Measurements from ENCODE around the gene SESN1.
"Not testable (repeated sequence)": the region's sequence is repeated elsewhere in the genome, so short reads cannot be mapped to it uniquely, and the experiment has no call there.

SESN1 gene

DNA sequence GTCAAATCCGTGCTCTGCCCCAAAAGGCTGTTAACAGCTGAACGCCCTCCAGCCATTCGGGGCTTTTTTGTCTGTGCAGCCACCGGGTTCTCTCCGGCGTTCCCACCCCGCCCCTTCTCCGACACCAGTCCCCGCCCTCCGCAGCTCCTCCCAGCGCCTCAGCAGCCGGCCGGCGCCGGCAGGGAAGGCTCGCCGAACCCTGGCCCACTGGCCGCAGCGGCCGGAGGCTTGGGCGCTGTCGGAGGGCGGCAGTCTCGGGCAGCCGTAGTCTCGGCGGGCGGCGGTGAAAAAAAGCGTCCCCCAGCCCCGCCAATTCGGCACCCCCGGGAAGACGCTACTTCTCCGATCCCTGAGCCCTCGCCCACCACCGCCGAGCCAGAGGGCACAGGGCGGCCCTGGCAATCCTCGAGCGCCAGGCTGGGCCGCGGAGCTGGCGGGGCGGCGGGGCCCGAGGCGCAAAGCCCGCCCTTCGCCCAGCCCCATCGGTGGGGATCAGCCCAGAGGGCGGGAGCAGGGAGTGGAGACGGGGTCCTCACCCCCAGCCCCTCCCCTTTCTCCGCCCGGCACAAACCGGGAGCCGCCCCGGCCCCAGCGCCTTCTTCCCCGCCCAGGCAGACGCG, at the start of gene SESN1:
Gene SESN1, minus strand, starts transcription at position 431 of the 620 bp plus-strand sequence. CDS start 773 bp downstream, outside the sequence.
- DNase-seq = peak; percentile 88
- in situ Hi-C loops (cut with MboI; ENCODE audit: low pct_unique_long_range_greater_than_20kb, low sequenced_read_pairs) = loop anchor here (25.0 kb wide), 1 partner anchor 1132 kb away; the partner anchor contains the start of gene SEC63

DNA sequence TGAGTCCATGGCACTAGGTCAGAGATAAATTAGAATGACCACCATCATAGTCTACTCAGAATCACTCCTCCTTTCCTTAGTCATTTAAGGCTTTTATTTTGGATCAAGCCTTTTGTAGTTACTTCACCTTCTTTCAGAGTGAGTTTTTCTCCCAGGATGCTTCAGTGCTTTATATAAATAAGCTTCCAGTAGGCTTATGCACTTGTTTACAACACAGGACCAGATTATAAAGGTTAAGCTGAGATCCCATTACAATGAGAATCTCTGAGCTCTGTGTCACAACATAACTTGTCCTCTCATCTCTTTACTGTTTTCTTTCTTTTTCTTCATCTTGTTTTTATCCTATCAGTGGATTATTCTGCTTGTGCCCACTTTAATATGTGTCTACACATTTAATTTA, 48.5 kb upstream of the SESN1 start:
- DNase-seq = no peak
- in situ Hi-C loops (cut with MboI; ENCODE audit: low pct_unique_long_range_greater_than_20kb, low sequenced_read_pairs) = no loop called here

DNA sequence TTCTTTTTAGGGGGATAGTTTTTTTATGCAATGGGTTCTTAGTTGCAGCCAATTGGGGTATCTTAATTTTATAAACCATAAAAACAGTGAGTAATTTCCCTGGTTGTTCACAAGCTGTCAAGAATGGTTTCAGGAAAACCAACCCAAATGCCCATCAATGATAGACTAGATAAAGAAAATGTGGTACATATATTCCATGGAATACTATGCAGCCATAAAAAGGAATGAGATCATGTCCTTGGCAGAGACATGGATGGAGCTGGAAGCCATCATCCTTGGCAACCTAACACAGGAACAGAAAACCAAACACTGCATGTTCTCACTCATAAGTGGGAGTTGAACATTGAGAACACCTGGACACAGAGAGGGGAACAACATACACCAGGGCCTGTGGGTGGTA, 47.4 kb upstream of the SESN1 start:
- in situ Hi-C loops (cut with MboI; ENCODE audit: low pct_unique_long_range_greater_than_20kb, low sequenced_read_pairs); DNase-seq: not testable (repeated sequence)

DNA sequence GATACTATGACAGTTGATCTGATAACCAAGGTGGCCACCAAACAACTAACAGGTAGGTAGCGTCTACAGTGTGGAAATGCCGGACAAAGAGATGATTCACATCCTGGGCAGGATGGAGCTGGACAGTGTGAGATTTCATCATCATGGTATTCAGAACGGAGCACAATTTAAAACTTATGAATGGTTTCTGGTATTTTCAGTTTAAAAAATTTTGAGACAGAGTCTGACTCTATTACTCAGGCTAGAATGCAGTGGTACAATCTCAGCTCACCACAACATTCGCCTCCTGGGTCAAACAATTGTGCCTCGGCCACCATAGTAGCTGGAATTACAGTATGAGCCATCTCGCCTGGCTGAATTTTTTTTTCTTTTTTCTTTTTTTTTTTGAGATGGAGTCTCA, 44.5 kb upstream of the SESN1 start:
- in situ Hi-C loops (cut with MboI; ENCODE audit: low pct_unique_long_range_greater_than_20kb, low sequenced_read_pairs) = no loop called here
- no peak for DNase-seq

DNA sequence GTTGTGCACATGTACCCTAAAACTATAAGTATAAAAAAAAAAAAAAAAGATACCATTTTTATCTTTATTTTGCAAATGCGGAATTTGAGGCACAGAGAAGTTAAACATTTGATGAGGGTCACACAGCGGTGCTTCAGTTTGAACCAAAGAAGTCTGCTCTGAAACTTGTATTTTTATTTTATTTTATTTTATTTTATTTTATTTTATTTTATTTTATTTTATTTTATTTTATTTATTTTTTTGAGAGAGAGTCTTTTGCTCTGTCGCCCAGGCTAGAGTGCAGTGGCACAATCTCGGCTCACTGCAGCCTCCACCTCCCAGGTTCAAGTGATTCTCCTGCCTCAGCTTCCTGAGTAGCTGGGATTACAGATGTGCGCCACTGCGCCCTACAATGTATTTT, 41.9 kb upstream of the SESN1 start:
- in situ Hi-C loops (cut with MboI; ENCODE audit: low pct_unique_long_range_greater_than_20kb, low sequenced_read_pairs); DNase-seq: not testable (repeated sequence)

DNA sequence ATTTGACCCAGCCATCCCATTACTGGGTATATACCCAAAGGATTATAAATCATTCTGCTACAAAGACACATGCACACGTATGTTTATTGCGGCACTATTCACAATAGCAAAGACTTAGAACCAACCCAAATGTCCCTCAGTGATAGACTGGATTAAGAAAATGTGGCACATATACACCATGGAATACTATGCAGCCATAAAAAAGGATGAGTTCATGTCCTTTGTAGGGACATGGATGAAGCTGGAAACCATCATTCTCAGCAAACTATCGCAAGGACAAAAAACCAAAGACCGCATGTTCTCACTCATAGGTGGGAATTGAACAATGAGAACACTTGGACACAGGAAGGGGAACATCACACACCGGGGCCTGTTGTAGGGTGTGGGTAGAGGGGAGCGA, 41.4 kb upstream of the SESN1 start:
- DNase-seq; in situ Hi-C loops (cut with MboI; ENCODE audit: low pct_unique_long_range_greater_than_20kb, low sequenced_read_pairs): not testable (repeated sequence)

DNA sequence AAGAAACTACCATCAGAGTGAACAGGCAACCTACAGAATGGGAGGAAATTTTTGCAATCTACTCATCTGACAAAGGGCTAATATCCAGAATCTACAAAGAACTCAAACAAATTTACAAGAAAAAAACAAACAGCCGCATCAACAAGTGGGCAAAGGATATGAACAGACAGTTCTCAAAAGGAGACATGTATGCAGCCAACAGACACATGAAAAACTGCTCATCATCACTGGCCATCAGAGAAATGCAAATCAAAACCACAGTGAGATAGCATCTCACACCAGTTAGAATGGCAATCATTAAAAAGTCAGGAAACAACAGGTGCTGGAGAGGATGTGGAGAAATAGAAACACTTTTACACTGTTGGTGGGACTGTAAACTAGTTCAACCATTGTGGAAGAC, 41.0 kb upstream of the SESN1 start:
- DNase-seq; in situ Hi-C loops (cut with MboI; ENCODE audit: low pct_unique_long_range_greater_than_20kb, low sequenced_read_pairs): not testable (repeated sequence)

DNA sequence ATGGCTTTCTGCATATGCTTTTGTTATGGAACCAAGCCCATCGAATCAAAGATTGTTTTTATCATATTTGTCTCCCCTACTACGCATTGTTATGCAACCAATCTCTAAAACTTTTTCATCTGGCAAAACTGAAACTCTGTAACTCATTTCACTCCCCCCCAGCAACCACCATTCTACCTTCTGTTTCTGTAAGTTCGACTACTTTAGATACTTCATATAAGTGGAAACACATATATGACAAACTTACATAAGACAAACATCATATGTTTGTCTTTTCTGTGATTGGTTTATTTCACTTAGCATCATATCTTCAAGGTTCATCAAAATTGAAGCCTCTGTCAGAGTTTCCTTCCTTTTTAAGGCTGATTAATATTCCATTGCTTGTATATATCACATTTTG, 35.4 kb upstream of the SESN1 start:
- DNase-seq = no peak
- in situ Hi-C loops (cut with MboI; ENCODE audit: low pct_unique_long_range_greater_than_20kb, low sequenced_read_pairs) = no loop called here

DNA sequence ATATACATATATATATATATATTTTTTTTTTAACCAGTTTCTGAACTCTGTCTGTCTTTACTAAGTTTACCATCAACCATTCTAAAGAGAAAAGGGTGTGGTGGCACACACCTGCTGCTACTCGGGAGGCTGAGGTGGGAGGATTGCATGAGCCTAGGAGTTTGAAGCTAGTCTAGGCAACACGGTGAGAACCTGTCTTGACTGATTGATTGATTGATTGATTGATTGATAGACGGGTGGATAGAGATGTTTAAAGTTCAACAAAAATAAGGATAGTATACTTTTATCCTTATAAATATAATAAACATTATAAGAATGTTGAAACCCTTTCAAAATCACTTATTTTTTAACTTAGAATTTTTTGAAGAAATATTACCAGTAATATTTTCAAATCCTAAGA, 30.9 kb upstream of the SESN1 start:
- in situ Hi-C loops (cut with MboI; ENCODE audit: low pct_unique_long_range_greater_than_20kb, low sequenced_read_pairs) = no loop called here
- no peak for DNase-seq

DNA sequence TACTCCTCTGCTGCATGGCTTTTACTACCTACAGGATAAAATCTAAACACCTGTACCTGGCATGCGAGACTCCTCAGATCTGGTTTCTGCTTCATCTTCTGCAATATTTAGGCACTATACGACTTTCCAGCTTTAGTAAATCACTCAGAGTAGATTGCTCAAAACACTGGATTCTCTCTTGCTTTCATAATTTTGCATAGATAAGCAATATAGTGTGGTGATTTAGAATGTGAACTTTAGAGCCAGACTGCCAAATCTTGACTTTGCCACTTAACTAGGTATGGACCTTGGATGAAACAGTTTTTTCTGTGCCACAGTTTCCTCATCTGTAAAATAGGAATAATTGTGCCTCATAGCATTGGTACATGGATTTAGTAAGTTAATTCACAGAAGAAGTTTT, 29.6 kb upstream of the SESN1 start:
- in situ Hi-C loops (cut with MboI; ENCODE audit: low pct_unique_long_range_greater_than_20kb, low sequenced_read_pairs) = no loop called here
- DNase-seq = no peak

DNA sequence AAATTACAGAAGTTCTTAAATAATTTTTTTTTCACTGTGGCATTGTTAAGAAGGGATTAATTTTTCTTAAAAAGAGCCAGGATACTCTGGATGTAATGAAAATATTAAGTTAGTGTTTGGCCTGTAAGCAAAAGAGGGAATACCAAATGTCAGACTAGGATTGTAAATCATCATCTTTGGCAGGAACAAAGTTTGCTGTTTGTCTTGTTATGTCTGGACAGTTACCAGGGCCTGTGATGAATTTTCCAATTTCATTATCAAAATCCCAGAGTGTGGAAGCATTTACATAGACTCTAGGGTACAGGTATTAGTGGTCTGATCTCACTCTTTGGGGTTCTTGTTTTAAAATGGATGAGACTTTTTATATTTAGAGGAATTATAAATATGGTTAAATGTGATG, 26.8 kb upstream of the SESN1 start:
- DNase-seq = no peak
- in situ Hi-C loops (cut with MboI; ENCODE audit: low pct_unique_long_range_greater_than_20kb, low sequenced_read_pairs) = no loop called here

DNA sequence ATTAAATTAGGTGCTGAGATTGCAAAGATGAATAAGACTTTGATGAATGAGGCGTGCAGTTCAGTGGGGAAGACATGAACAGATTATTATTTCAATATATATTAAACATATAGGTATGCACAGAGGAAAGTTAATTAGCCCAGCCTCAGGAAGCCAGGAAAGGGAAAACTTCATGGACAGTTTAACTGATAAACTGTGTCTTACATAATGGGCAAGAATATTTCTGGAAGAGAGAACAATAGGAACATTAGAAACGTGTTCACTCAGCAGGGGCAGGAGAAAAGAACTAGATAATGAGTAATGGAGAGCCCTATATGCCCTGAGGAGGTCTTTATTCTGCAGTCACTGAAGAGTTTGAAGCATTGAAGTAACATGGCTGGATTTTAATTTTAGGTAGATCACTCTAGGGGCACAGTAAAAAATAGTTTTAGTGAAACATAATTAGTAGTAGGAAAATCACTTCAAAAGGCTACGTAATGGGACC, 24.3 kb upstream of the SESN1 start:
- in situ Hi-C loops (cut with MboI; ENCODE audit: low pct_unique_long_range_greater_than_20kb, low sequenced_read_pairs) = no loop called here
- DNase-seq = no peak

DNA sequence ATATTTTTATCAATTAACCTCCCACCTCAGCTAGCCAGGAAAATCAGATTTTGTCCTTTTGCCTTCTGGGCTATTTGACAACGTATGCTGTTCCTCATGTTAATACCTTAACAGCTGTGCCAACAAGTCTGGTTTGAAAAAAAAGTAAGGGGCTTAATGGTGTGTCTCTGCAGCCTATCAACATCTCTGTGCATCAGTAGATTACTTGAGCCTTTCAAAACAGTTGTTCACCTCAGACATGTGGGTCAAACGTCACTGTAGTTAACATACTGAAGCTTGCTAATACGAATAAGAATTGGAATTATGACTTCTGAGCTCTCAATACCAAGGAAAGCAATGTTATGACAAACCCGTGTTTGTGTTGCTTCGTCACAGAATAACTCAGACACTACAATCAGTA, 23.7 kb upstream of the SESN1 start:
- DNase-seq = no peak
- in situ Hi-C loops (cut with MboI; ENCODE audit: low pct_unique_long_range_greater_than_20kb, low sequenced_read_pairs) = no loop called here

DNA sequence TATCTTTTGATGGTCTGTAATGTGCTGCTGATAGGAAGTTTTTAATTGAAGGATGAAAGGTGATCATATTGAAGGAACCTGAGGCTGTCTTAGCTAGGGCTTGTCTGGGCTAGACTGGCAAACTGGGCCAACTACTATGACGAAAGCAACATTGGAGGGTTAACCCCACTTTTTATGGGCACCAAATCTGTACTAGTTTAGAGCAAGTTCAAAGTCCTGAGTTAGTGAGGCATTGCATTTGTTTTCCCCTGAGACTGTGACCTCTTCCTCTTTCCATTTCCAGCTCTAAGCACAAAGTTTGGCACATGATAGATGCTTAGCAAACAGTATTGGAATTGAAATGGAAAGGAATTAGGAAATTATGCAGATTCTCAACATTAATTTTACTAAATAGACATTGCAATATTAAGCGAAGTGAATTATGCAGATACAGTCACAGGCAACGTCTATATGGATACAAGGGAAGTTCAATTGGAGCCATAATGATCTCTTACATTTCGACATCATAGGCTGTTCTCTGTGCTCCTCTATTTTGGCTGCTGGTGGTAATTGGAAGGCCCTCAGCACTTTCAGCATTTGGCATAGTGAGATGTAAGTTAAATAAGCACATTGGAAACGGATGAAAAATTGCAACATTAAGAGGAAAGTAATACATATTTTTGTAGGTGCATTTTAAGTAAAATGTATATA, 22.8 kb upstream of the SESN1 start:
- in situ Hi-C loops (cut with MboI; ENCODE audit: low pct_unique_long_range_greater_than_20kb, low sequenced_read_pairs) = no loop called here
- peak; percentile 73 for DNase-seq

DNA sequence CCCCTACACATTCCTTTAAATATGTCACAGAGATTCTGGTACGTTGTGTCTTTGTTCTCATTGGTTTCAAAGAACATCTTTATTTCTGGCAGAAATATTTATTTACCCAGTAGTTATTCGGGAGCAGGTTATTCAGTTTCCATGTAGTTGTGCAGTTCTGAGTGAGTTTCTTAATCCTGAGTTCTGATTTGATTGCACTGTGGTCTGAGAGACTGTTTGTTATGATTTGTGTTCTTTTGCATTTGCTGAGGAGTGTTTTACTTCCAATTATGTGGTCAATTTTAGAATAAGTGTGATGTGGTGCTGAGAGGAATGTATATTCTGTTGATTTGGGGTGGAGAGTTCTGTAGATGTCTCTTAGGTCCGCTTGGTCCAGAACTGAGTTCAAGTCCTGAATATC, 18.0 kb upstream of the SESN1 start:
- DNase-seq; in situ Hi-C loops (cut with MboI; ENCODE audit: low pct_unique_long_range_greater_than_20kb, low sequenced_read_pairs): not testable (repeated sequence)

DNA sequence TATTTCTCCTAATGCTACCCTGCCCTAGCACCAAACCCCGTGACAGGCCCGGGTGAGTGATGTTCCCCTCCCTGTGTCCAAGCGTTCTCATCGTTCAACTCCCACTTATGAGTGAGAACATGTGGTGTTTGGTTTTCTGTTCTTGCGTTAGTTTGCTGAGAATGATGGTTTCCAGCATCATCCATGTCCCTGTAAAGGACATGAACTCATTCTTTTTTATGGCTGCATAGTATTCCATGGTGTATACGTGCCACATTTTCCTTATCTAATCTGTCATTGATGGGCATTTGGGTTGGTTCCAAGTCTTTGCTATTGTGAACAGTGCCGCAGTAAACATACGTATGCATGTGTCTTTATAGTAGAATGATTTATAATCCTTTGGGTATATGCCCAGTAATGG, 15.0 kb upstream of the SESN1 start:
- in situ Hi-C loops (cut with MboI; ENCODE audit: low pct_unique_long_range_greater_than_20kb, low sequenced_read_pairs); DNase-seq: not testable (repeated sequence)

DNA sequence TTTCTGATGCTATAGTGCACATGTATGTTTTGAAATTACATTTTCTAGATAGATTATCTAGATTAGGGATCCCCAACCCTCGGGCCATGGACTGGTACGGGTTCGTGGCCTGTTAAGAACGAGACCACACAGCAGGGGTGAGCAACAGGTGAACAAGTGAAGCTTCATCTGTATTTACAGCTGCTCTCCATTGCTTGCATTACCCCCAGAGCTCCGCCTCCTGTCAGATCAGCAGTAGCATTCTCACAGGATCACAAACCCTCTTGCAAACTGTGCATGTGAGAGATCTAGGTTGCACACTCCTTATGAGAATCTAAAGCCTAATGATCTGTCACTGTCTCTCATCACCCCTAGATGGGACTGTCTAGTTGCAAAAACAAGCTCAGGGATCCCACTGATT, 11.0 kb upstream of the SESN1 start:
- no peak for DNase-seq
- in situ Hi-C loops (cut with MboI; ENCODE audit: low pct_unique_long_range_greater_than_20kb, low sequenced_read_pairs) = no loop called here

DNA sequence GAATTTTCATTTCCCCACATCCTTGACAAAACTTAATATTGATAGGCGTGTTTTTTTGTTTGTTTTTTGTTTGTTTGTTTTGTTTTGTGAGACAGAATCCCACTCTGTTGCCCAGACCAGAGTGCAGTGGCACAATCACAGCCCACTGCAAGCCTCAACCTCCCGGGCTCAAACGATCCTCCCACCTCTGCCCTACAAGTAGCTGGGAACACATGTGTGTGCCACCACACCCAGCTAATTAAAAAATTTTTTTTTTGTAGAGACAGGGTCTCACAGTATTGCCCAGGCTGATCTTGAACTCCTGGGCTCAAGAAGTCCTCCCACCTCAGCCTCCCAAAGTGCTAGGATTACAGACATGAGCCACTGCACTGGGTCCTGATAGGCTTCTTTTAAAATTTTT, 9.9 kb upstream of the SESN1 start:
- in situ Hi-C loops (cut with MboI; ENCODE audit: low pct_unique_long_range_greater_than_20kb, low sequenced_read_pairs) = no loop called here
- DNase-seq = no peak

DNA sequence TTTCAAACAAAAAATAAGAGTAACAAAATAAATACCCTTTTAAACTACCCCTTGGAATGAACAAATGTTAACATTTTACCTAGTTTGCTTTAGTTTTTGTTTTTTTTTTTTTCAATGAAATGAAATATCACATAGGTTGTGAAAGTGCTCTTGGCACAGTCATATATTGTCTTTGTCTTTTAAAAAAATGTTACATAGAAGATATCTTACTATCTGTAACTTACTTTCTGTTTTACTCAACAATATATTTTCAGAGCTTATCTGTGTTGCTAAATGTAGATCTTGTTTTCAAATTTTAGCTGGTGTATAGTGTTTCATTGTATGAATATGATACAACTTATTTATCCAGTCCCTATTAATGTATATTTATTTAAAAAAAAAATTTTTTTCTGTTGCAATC, 9.3 kb upstream of the SESN1 start:
- DNase-seq = no peak
- in situ Hi-C loops (cut with MboI; ENCODE audit: low pct_unique_long_range_greater_than_20kb, low sequenced_read_pairs) = no loop called here

DNA sequence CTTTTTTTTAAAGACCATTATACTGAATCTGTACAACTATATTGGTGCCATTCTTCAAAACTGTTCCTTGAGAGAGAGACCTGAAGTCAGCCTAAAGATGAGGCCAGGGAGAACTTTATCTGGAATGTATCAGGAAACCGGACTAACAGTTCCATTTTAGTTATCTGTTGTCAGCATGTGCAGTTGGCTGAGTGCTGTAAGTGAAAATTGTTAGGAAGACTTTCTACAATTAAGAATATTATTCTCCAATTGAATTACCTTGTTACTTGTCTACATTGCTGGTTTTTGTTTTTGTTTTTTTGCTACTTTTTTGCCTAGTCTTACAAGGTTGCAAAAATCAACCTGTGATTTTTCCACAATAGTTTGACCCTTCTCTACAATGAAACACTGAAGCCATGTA, 8.1 kb upstream of the SESN1 start:
- in situ Hi-C loops (cut with MboI; ENCODE audit: low pct_unique_long_range_greater_than_20kb, low sequenced_read_pairs) = no loop called here
- no peak for DNase-seq

DNA sequence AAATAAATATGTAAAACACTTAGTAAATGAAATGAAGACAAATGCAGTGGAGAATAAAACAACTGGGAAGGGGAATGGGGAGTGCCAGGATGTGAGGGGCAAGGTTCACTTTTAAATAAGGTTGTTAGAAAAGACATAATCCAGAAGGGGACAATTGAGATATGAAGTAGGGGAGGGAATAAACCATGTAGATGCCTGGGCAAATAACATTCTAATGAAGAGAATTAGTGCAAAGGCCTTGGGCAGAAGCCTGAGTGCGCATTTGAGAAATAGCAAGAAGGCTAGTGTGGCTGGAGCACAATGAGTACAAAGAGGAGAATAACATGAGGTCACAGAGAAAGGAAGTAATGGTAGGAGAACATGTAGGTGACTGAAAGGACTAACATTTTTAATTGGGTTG, 3.0 kb upstream of the SESN1 start:
- in situ Hi-C loops (cut with MboI; ENCODE audit: low pct_unique_long_range_greater_than_20kb, low sequenced_read_pairs) = loop anchor here (25.0 kb wide), 1 partner anchor 1135 kb away; the partner anchor contains the start of gene SEC63
- DNase-seq = no peak

All from KBM-7 (cell line).